Lung (tissue), 16 donors: ENCODE results near the gene FOXRED1. TPM values are rescaled to one million over a fixed set of nuclear protein-coding genes. Genes with fewer than 3 reads are reported as not detected.

Experiments
- ATAC-seq: fragments of 200-7000 bp; cut with Tn5 transposase; one replicate; pipeline ENCODE4 v1.9.1; 2020; ENCODE audit warnings: moderate number of reproducible peaks; ENCODE audit not compliant: insufficient read depth, low FRiP score
- DNase-seq, 3 donors: peaks; one replicate each; pipeline ENCODE4 v3.0.0-alpha.2; 2013 to 2017
- H3K27ac ChIP-seq, 2 donors: one replicate each; pipeline ENCODE4 v1.5.1; 2013; ENCODE audit warnings: mild to moderate bottlenecking in 2 of 2, moderate library complexity in 2 of 2, control low read depth in 1 of 2, inconsistent platforms in 1 of 2, low read depth in 1 of 2, low read length in 1 of 2
- H3K27me3 ChIP-seq, 3 donors: one replicate each; pipeline ENCODE4 v1.5.1; 2013; ENCODE audit warnings: low read length in 2 of 3; ENCODE audit not compliant: control insufficient read depth in 3 of 3, insufficient read depth in 3 of 3
- H3K36me3 ChIP-seq, 4 donors: one replicate each; pipeline ENCODE4 v1.5.1; 2013; ENCODE audit warnings: low read length in 4 of 4, mild to moderate bottlenecking in 1 of 4, moderate library complexity in 1 of 4; ENCODE audit not compliant: control insufficient read depth in 4 of 4, insufficient read depth in 4 of 4
- H3K4me1 ChIP-seq, 5 donors: one replicate each; pipeline ENCODE4 v1.5.1; 2013; ENCODE audit warnings: low read length in 5 of 5, mild to moderate bottlenecking in 2 of 5, moderate library complexity in 1 of 5; ENCODE audit not compliant: control insufficient read depth in 5 of 5, insufficient read depth in 5 of 5
- H3K4me3 ChIP-seq: one replicate; pipeline ENCODE4 v1.5.1; 2013; ENCODE audit warnings: mild to moderate bottlenecking, control low read depth, moderate library complexity
- H3K9ac ChIP-seq, 2 donors: one replicate each; pipeline ENCODE4 v1.5.1; 2013; ENCODE audit warnings: low read length in 2 of 2, control low read depth in 1 of 2; ENCODE audit not compliant: insufficient read depth in 1 of 2
- H3K9me3 ChIP-seq, 4 donors: one replicate each; pipeline ENCODE4 v1.5.1; 2013; ENCODE audit warnings: low read length in 3 of 4, mild to moderate bottlenecking in 1 of 4, moderate library complexity in 1 of 4; ENCODE audit not compliant: control insufficient read depth in 4 of 4, insufficient read depth in 3 of 4
- WGBS, 2 donors: extraction: QIAGEN DNeasy Blood & Tissue Kit; methylation state at CpG; one replicate each; pipeline ENCODE4 v1.1.7; 2013; 5-methylcytosine and 5-hydroxymethylcytosine counted together
- long read RNA-seq, 5 donors: transcript quantifications; one replicate each; lab custom pipeline, GENCODE V29; 2026
- polyA plus RNA-seq, 2 donors: library from polyadenylated mRNA; stranded (reverse); fragments of 200-250 nt; gene quantifications; one replicate each; pipeline ENCODE4 v1.2.1, GENCODE V29; 2013
- total RNA-seq, 2 donors: library from RNA; depleted of rRNA in 1 of 2; stranded (reverse); fragments of >200 nt in 1 of 2; gene quantifications; one replicate each; pipeline ENCODE4 v1.2.1, GENCODE V29; 2014 to 2021
- TF ChIP-seq, protein P1 (sequence below): IDR thresholded peaks from 2 replicates; pipeline ENCODE4 v1.5.1; 2012; ENCODE audit warnings: mild to moderate bottlenecking; ENCODE audit errors: control extremely low read depth, extremely low read depth
- donor health status: control.
- donor health status: control.
- donor health status: Bipolar disorder and iron deficiency.
- donor health status: healthy.
- donor health status: DM: yes; HTN: yes; CAD: no.

Gene FOXRED1
- total RNA-seq: 10 to 100 TPM; 18.0 to 28.4 TPM
- polyA plus RNA-seq: 10 to 100 TPM; 19.3 to 22.2 TPM
- long read RNA-seq, donor 1, partial matches to known transcripts: 7 of 11 reads
- long read RNA-seq, donor 1, other reads (novel, unspliced or antisense): 0 of 11 reads
- long read RNA-seq, donor 2, partial matches to known transcripts: 0 of 2 reads
- long read RNA-seq, donor 2, other reads (novel, unspliced or antisense): 0 of 2 reads
- long read RNA-seq, donor 3, partial matches to known transcripts: 0 of 1 reads
- long read RNA-seq, donor 3, other reads (novel, unspliced or antisense): 0 of 1 reads
- long read RNA-seq, donor 4, partial matches to known transcripts: 0 of 5 reads
- long read RNA-seq, donor 4, other reads (novel, unspliced or antisense): 0 of 5 reads
- long read RNA-seq, donor 5, transcript FOXRED1-201 (11 exons, 1,970 nt): major isoform, 5 of 11 reads
- long read RNA-seq, donor 5, partial matches to known transcripts: 0 of 11 reads
- long read RNA-seq, donor 5, other reads (novel, unspliced or antisense): 0 of 11 reads

DNA sequence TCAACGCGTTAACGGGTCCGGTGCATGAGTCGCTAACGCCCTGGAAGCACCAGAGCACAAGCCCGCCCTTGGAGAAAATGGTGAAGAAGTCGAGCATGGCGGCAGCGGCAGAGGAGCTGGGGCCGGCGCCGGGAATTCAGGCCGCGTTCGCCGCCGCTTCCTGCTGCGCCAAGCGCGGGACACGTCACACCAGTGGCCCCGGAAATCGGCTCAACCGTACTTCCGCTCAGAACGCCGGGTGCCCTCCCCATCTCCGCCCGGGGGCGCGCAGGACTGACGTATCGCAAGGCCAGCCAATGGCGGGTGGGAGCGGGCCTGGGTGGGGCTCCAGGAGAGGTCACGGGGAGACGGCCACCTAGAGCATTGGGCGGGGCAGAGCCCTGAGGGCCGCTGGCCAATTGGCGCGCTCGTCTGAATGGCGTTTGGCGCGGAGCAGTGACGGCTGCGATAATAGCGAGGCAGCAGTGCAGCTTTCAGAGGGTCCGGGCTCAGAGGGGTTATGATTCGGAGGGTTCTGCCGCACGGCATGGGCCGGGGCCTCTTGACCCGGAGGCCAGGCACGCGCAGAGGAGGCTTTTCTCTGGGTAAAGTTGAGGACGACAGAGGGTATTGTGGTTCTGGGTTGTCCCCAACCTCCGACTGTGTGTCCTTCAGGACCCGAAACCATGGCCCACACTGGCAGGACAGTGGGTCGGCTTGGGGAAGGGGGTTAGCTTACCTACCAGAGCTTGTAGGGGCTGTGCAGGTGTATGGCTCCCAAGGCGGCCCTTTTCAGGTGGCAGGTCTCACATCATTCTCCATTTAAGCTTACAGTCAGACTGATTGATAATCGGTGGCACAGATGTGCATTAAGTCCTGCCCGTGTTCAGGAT is at the start of gene FOXRED1, which contains the start of gene SRPRA:
Gene FOXRED1, plus strand, starts transcription at position 447 of the 872 bp plus-strand sequence. Its CDS starts 53 bp downstream, at position 500.
Gene SRPRA, minus strand, starts transcription at position 188 of the 872 bp plus-strand sequence. Its CDS starts 91 bp downstream, at position 97.
- no peaks in the 10 kb centered on the region for H3K9me3 ChIP-seq
- H3K4me1 ChIP-seq: peaks cover 0 to 15% (median 6%) of the 10 kb centered on the region in 5 donors
- ATAC-seq (peak; percentile 100), DNase-seq (peak; percentile 99 to 100 (median 99))
- 0% methylated on average over 59 to 64 of the region's 64 CpGs for WGBS, 2 donors
- peak within 1 kb of the TSS; percentile 91 to 97 for H3K27ac ChIP-seq
- H3K36me3 ChIP-seq: peaks cover 22 to 47% (median 35%) of the 10 kb centered on the region in 4 donors
- H3K9ac ChIP-seq: peak within 1 kb of the TSS; percentile 97 to 99
- no peaks in the 10 kb centered on the region for H3K27me3 ChIP-seq
- H3K4me3 ChIP-seq: peak within 1 kb of the TSS; percentile 88
- TF ChIP-seq, protein P1, sequence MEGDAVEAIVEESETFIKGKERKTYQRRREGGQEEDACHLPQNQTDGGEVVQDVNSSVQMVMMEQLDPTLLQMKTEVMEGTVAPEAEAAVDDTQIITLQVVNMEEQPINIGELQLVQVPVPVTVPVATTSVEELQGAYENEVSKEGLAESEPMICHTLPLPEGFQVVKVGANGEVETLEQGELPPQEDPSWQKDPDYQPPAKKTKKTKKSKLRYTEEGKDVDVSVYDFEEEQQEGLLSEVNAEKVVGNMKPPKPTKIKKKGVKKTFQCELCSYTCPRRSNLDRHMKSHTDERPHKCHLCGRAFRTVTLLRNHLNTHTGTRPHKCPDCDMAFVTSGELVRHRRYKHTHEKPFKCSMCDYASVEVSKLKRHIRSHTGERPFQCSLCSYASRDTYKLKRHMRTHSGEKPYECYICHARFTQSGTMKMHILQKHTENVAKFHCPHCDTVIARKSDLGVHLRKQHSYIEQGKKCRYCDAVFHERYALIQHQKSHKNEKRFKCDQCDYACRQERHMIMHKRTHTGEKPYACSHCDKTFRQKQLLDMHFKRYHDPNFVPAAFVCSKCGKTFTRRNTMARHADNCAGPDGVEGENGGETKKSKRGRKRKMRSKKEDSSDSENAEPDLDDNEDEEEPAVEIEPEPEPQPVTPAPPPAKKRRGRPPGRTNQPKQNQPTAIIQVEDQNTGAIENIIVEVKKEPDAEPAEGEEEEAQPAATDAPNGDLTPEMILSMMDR: no peak

DNA sequence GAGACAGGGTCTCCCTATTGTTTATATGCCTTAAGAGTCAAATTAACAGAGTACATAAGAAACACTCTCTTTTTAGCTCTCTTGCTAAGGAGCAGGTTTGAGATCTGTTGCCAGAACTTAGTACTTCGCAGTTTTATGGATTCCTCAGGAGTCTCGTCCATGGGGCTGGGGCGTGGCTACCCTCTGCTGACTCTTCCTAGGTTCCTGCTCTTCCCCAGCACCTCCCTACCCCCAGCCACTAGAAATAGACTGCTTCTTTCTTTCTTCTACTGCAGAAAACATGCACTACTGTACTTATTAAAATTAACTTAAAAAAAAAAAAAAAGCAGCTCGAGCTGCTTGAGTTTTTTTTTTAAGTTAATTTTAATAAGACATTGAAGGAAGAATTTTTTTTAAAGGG is 49.4 kb upstream of the FOXRED1 start:
- no peaks in the 10 kb centered on the region for H3K27me3 ChIP-seq
- no peak overlapping the region for H3K9ac ChIP-seq
- ATAC-seq: no peak

DNA sequence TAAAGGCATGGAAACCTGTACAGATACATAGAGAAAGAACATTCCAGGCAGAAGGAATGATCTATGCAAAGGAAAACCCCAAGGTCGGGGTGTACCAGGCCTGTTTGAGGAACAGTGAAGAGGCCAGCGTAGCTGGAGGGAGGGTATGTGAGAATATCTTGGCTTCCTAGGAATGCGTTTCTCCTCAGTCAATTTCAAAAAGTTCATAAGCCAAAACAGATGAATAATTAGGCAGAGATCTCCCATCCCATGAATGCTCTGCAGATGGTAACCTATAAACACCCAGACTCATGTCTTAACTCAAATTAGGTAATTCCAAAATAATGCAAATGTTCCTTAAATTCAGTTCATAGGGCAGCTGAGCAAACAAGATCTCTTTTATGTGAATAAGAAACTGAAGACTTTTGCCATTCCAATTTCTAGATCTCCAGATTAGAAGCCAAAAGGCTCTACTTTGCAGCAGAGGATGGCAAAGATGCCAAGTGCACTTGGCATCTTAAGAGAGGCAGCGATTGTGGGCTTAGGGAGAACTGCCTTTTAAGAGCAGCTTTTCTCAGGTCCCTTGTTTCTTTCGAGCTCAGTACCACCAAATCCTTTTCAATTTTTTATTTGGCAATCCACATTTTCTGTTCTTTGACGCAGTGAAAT is 44.2 kb upstream of the FOXRED1 start:
- H3K27me3 ChIP-seq: no peaks in the 10 kb centered on the region
- H3K36me3 ChIP-seq: peaks cover 0 to 2% (median under 1%) of the 10 kb centered on the region in 4 donors
- H3K27ac ChIP-seq: no peak overlapping the region
- TF ChIP-seq, protein P1: no peak
- no peak for DNase-seq
- H3K9me3 ChIP-seq: no peaks in the 10 kb centered on the region
- ATAC-seq: no peak
- H3K4me1 ChIP-seq: peaks cover 0 to 1% (median 0%) of the 10 kb centered on the region in 5 donors
- 85 to 93% methylated on average over 6 of the region's 6 CpGs for WGBS, 2 donors
- no peak overlapping the region for H3K9ac ChIP-seq
- no peak overlapping the region for H3K4me3 ChIP-seq

More for the DNA sequence above, 49.4 kb upstream of the FOXRED1 start:
- Histone ChIP-seq H3K9me3 (no peaks in the 10 kb centered on the region), H3K36me3 (no peaks in the 10 kb centered on the region), H3K4me1 (peaks cover 0 to 5% (median 0%) of the 10 kb centered on the region in 5 donors), H3K4me3 (no peak overlapping the region), H3K27ac (no peak overlapping the region)
- WGBS, 2 donors: 58 to 64% methylated on average over 4 of the region's 4 CpGs
- no peak for DNase-seq
- TF ChIP-seq, protein P1: no peak
